ENCODE results near the gene UNKL.
"Not testable (repeated sequence)": the region's sequence is repeated elsewhere in the genome, so short reads cannot be mapped to it uniquely, and the experiment has no call there.

- not testable (repeated sequence) for TF ChIP-seq POLR2AphosphoS5 (IDR thresholded peaks at IDR 0.05; ENCODE audit: low read depth, low read length); POLR2A (IDR thresholded peaks at IDR 0.05; ENCODE audit: low read depth, low read length); TAF1 (IDR thresholded peaks at IDR 0.05; ENCODE audit: low read depth, low read length); SPI1 (IDR thresholded peaks at IDR 0.05; ENCODE audit: low read depth, low read length); PAX5 (IDR thresholded peaks at IDR 0.05; ENCODE audit: insufficient read depth, low read length, severe bottlenecking); POU2F2 (IDR thresholded peaks at IDR 0.05; ENCODE audit: low read depth, low read length)
Observed at GRCh38 chr16:1328961-1329360, 85.5 kb downstream of the UNKL start.
